ENCODE data around the gene POU2F2. TPM values are rescaled to one million over a fixed set of nuclear protein-coding genes. Genes with fewer than 3 reads are reported as not detected.

The POU2F2 gene
- total and polyA plus RNA-seq, 9 of the 15 experiments (the other 6 are each of a cell fraction or from before 2014, with no cell fraction given): 0.03 to 0.68 (median 0.14) TPM

DNA sequence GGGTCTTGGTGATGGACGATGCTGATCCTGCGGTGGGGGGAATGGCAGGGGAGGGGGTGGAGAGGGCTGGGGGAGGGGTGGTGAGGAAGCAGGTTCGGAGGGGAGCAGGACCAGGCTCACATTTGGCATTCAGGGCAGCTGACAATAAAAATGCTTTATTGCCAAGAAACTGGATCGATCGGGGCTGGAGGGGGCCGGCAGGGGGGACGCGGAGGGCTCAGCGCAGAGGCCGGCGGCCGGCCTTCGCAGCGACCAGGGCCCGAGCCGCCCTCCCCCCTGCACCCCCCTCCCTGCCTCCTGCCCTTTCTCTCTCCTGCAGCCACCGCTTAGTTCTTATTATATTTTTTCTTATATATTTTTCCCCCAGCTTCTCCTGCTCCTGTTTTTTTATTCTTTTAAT, 18.1 kb upstream of the POU2F2 start:
- ChIA-PET CTCF (ENCODE audit: low intra/inter-chr PET ratio) (no interaction called here), POLR2A (no interaction called here)
- no TSS peak for BruUV-seq (replicated peaks)
- Histone ChIP-seq H3K27me3 (ENCODE audit: control insufficient read depth in 2 of 2, insufficient read depth in 2 of 2, low read length in 2 of 2) (peaks cover 26 to 63% of the 10 kb centered on the region in 2 experiments; a peak in 4 of 5 replicates), H3K9me3 (replicated peaks; ENCODE audit: control insufficient read depth, insufficient read depth, low read depth, low read length) (no peaks in the 10 kb centered on the region), H3K4me3 (no peak overlapping the region), H3K27ac (ENCODE audit: extremely low read depth, low read depth, low read length) (no peak overlapping the region), H3K4me1 (replicated peaks in 1 of 2; ENCODE audit: control insufficient read depth in 2 of 2, insufficient read depth in 2 of 2, low read length in 2 of 2) (no peaks in the 10 kb centered on the region; a peak in 1 of 5 replicates), H2AFZ (ENCODE audit: low read depth, low read length) (no peak overlapping the region), H3K4me2 (ENCODE audit: insufficient read depth, low read length) (no peak overlapping the region), H3K9me1 (ENCODE audit: control insufficient read depth, insufficient read depth, low read length) (no peaks in the 10 kb centered on the region), H3K36me3 (ENCODE audit: control insufficient read depth, insufficient read depth, low read length) (no peaks in the 10 kb centered on the region), H4K20me1 (replicated peaks; ENCODE audit: control insufficient read depth, insufficient read depth, low read length) (peaks cover 24% of the 10 kb centered on the region; the same call in 1 of the 2 replicates), H3K9ac (ENCODE audit: insufficient read depth in 1 of 2, low read depth in 2 of 2, low read length in 2 of 2) (no peak overlapping the region), H3K79me2 (ENCODE audit: control insufficient read depth, insufficient read depth, low read length) (no peaks in the 10 kb centered on the region)
- in situ Hi-C loops (cut with MboI) (no loop called here), intact Hi-C loops (cut with micrococcal nuclease) (no loop called here)
- ATAC-seq (no peak), DNase-seq (ENCODE audit: extremely low read depth in 1 of 4, low spot score in 3 of 4) (no peak), FAIRE-seq (no peak)
- WGBS (ENCODE audit: insufficient coverage, low coverage, missing lambda C conversion rate): no CpG with 5 or more reads among the region's 17 CpGs
- TF ChIP-seq KDM5B (IDR thresholded peaks at IDR 0.05; ENCODE audit: insufficient replicate concordance, low read depth, low read length) (no peak), KDM4B (IDR thresholded peaks at IDR 0.05; ENCODE audit: borderline replicate concordance in 2 of 2, low read depth in 1 of 2) (no peak), ZNF57 (CRISPR knock-in tag; IDR thresholded peaks at IDR 0.05) (no peak), MTA1 (IDR thresholded peaks at IDR 0.05; ENCODE audit: borderline replicate concordance) (no peak), ZZZ3 (IDR thresholded peaks at IDR 0.05) (no peak), EZH2 (IDR thresholded peaks at IDR 0.05; ENCODE audit: borderline replicate concordance, low read depth, low read length) (no peak), KDM2B (CRISPR knock-in tag; IDR thresholded peaks at IDR 0.05) (no peak), KAT8 (IDR thresholded peaks at IDR 0.05; ENCODE audit: low read depth) (no peak), NCOA4 (IDR thresholded peaks at IDR 0.05; ENCODE audit: partially characterized antibody) (no peak), MIER1 (IDR thresholded peaks at IDR 0.05; ENCODE audit: low read depth) (no peak)
- TF ChIP-seq, protein P1, sequence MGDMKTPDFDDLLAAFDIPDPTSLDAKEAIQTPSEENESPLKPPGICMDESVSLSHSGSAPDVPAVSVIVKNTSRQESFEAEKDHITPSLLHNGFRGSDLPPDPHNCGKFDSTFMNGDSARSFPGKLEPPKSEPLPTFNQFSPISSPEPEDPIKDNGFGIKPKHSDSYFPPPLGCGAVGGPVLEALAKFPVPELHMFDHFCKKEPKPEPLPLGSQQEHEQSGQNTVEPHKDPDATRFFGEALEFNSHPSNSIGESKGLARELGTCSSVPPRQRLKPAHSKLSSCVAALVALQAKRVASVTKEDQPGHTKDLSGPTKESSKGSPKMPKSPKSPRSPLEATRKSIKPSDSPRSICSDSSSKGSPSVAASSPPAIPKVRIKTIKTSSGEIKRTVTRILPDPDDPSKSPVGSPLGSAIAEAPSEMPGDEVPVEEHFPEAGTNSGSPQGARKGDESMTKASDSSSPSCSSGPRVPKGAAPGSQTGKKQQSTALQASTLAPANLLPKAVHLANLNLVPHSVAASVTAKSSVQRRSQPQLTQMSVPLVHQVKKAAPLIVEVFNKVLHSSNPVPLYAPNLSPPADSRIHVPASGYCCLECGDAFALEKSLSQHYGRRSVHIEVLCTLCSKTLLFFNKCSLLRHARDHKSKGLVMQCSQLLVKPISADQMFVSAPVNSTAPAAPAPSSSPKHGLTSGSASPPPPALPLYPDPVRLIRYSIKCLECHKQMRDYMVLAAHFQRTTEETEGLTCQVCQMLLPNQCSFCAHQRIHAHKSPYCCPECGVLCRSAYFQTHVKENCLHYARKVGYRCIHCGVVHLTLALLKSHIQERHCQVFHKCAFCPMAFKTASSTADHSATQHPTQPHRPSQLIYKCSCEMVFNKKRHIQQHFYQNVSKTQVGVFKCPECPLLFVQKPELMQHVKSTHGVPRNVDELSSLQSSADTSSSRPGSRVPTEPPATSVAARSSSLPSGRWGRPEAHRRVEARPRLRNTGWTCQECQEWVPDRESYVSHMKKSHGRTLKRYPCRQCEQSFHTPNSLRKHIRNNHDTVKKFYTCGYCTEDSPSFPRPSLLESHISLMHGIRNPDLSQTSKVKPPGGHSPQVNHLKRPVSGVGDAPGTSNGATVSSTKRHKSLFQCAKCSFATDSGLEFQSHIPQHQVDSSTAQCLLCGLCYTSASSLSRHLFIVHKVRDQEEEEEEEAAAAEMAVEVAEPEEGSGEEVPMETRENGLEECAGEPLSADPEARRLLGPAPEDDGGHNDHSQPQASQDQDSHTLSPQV (IDR thresholded peaks at IDR 0.05): no peak
- TF ChIP-seq, protein P2, sequence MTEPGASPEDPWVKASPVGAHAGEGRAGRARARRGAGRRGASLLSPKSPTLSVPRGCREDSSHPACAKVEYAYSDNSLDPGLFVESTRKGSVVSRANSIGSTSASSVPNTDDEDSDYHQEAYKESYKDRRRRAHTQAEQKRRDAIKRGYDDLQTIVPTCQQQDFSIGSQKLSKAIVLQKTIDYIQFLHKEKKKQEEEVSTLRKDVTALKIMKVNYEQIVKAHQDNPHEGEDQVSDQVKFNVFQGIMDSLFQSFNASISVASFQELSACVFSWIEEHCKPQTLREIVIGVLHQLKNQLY (CRISPR knock-in tag; conservative IDR thresholded peaks at IDR 0.05): no peak
- TF ChIP-seq, protein P3, sequence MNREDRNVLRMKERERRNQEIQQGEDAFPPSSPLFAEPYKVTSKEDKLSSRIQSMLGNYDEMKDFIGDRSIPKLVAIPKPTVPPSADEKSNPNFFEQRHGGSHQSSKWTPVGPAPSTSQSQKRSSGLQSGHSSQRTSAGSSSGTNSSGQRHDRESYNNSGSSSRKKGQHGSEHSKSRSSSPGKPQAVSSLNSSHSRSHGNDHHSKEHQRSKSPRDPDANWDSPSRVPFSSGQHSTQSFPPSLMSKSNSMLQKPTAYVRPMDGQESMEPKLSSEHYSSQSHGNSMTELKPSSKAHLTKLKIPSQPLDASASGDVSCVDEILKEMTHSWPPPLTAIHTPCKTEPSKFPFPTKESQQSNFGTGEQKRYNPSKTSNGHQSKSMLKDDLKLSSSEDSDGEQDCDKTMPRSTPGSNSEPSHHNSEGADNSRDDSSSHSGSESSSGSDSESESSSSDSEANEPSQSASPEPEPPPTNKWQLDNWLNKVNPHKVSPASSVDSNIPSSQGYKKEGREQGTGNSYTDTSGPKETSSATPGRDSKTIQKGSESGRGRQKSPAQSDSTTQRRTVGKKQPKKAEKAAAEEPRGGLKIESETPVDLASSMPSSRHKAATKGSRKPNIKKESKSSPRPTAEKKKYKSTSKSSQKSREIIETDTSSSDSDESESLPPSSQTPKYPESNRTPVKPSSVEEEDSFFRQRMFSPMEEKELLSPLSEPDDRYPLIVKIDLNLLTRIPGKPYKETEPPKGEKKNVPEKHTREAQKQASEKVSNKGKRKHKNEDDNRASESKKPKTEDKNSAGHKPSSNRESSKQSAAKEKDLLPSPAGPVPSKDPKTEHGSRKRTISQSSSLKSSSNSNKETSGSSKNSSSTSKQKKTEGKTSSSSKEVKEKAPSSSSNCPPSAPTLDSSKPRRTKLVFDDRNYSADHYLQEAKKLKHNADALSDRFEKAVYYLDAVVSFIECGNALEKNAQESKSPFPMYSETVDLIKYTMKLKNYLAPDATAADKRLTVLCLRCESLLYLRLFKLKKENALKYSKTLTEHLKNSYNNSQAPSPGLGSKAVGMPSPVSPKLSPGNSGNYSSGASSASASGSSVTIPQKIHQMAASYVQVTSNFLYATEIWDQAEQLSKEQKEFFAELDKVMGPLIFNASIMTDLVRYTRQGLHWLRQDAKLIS (CRISPR knock-in tag; IDR thresholded peaks at IDR 0.05): no peak
- TF ChIP-seq, protein P4, sequence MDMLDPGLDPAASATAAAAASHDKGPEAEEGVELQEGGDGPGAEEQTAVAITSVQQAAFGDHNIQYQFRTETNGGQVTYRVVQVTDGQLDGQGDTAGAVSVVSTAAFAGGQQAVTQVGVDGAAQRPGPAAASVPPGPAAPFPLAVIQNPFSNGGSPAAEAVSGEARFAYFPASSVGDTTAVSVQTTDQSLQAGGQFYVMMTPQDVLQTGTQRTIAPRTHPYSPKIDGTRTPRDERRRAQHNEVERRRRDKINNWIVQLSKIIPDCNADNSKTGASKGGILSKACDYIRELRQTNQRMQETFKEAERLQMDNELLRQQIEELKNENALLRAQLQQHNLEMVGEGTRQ (CRISPR knock-in tag; IDR thresholded peaks at IDR 0.05): no peak

Data from K562 (cell line).